Raji (cell line): ENCODE measurements around the gene MTRR.

Source experiments
- POLR2A ChIP-seq: IDR thresholded peaks from 2 replicates; pipeline ENCODE4 v1.6.1; 2011; ENCODE audit warnings: low read depth, low read length, control low read depth; ENCODE audit not compliant: insufficient read depth

MTRR gene

DNA sequence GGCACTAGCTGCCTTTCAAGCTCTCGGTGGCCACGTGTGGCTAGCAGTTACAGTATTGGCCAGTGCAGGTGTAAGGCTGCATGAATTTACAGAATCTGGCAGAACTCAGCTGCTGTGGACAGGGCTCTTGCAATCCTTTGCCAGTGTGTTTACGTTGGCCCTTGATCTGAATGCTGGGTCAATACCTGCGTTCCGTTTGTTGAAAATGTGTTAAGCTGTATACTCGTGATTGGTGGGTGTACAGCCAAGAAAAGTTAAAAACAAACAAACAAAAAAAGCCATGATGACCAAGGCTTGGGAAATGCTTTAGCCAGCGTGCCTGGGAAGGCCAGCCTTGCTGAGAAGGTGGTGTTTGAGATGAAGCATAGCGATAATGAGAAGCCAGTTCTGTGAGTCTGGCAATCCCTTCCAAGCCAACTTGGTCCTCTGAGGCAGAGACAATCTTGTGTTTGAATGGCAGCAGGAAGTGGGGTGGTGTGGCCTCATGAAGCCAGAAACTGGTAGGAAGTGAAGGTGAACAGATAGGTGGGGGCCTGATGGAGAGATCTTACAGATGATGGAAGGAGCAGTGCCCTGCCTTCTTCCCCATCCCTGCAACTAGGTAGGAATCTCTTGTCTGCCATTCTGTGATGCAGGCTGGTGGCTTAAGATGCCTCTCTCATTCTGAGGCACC lies 17.2 kb upstream of the MTRR start:
- TF ChIP-seq POLR2A = no peak

DNA sequence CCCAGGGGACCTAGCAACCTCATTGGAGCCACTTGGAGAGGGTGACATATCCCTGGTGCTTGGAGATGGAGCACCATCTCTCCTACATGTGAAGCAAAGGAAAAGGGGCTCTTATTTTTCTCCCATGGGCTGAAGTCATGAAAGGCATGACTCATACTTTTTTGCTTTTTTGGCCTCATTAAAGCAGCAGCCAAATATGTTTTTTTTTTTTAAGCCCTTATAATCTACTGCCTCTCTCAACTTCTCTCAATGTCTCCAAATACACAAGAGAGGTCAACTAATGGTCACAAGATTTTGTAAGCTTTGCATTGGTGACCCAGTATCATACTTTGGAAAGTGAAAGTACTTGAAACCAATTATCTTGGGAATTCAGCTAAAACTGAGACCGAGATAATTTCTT lies 16.4 kb upstream of the MTRR start:
- no peak for TF ChIP-seq POLR2A

DNA sequence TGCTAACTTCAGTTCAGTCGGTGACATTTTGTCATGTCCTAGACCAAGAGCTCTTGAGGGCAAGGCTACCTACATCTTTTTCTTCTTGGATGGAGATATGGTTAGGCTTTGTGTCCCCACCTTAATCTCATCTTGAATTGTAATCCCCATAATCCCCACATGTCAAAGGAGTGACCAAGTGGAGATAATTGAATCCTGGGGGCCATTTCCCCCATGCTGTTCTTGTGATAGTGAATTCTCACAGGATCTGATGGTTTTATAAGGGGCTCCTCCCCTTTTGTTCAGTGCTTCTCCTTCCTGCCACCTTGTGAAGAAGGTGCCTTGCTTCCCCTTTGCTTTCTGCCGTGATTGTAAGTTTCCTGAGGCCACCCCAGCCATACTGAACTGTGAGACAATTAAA lies 16.0 kb upstream of the MTRR start:
- no peak for TF ChIP-seq POLR2A

DNA sequence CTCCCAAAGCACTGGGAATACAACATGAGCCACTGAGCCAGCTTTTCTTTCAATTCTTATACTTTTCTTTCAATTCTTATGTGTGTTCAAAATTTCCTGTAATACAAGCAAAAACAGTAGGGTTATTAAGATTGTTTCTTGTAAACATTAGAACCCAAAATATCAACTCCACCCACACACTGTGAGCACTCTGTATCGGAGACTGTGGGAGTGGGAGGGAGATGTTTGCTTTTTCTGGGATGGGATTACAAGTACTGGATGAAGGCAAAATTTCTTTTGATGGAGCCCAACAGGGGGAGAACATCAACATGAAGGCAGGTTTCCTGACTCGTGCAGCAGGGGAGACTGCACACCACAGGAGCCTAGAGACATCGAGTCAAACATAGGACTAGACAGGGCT lies 13.3 kb upstream of the MTRR start:
- no peak for TF ChIP-seq POLR2A

DNA sequence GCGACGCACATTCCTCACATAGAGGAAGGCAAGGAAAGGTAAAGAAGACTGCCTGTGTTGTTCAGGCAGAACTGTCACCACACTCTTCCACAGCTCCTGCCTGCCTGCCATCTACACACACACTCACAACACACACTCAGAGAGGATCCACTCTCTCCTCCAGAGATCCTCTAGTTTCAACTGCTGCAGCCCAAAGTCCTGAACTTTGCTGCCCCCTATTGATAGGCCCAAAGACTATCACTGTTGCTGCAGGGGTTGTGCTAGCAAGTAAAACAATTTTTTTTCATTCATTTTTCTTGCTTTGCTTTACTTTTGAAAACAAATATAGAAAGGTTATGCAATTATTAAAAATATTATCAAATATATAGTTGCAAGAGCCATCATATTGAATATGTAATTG lies 12.1 kb upstream of the MTRR start:
- TF ChIP-seq POLR2A = no peak

DNA sequence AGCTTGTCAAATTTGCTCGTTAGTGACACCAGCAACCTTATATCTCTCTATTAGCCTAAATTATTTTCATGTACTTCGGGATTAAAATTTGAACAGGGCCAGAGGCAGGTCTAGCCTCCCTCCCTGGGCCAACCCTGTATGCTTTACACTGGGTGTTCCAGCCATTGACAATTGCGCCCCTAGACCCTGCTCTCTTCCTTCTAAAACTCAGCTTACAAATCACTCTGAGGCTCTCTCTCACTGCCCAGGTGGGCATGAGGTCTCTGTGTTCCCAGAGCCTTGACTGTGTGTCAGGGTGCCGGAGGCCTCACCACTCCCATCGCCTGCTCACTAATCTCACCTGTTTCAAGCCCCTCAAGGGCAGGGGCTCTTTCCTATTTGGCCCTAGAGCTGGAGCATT lies 11.6 kb upstream of the MTRR start:
- no peak for TF ChIP-seq POLR2A

DNA sequence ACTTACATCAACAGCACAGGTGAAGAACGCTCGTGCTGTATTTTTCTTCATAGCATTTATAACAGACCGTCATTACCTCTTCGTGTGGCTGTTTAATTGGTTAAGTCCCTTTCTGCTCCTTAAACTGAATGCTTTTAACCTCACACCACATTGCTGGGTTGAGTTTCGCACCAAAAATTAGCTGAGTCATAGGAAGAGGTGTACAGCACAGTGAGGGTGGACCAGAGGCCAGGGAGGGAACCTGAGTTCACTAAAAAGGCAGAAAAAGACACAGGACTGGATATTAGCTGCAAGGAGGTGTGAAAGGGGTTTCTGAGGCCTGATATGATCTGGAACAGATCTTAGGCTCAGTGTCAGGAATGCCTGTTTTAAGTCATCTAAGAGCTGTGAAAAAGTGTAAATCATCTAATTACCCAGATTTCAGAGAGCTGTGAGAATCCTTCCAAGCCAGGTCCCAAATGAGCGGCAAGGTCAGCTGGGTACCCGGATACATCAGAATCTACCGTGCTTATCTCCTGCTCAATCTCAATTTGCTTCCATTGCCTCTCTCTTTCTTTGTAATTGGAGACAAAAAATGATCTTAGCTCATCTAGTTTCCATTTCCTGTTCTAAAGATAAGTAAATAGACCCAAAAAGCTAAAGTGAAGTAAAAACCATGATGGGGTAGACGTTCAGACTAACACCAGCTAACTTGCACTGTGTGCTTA lies 10.9 kb upstream of the MTRR start:
- TF ChIP-seq POLR2A = no peak

DNA sequence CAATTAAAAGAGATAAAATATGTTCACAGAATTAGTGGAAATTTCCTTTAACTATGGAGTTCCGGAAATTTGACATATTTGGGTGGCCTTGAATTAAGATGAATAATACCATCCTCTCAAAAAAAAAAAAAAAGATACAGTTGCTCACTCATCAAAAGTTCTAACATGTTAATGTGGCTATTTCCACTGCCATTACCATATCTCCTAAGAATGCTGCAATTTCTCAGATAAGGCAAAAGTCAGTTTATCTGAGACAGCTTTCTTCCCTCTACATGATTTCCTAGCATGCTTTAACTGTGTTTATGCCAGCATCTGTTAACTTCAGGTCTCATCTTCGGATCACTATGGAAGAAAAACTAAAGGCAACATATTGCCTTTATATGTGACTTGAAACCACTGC lies 2.8 kb upstream of the MTRR start:
- TF ChIP-seq POLR2A = no peak

DNA sequence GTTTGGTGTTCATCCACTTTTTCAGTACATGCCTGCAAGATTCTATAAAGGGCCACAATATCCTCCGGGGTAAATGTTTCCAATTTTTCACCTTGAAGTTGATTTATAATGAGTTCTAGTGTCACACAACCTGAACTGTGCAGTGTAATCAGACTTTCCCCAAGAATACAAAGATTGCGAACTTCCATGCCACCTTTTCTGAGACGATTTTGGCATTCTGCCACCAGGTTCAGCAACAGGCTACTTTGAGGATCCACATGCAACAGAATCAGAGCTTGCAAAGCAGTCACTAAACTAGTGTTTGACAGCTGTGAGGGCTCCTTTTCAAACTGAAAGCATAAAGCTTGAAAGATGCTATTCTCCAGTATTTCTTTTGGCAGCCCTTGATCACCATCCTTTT lies 1.7 kb upstream of the MTRR start:
- TF ChIP-seq POLR2A = no peak

DNA sequence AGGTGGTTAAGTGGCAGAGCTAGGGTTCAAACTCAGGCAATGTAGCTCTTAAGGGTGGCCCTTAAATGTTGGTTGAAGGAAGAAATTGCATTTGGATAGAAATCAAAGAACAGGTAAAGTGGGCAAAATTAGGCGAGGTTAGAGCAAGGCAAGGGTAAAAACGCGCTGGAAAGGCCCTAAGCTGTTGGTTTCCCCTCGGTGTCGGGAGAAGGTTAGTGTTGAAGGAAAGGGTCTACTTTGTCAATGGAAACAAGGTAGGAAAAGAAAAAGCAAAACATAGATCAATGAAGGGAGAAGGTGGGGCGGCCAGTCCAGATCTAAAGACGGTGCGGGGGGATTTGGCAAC lies 548 bp upstream of the MTRR start:
- TF ChIP-seq POLR2A = no peak

DNA sequence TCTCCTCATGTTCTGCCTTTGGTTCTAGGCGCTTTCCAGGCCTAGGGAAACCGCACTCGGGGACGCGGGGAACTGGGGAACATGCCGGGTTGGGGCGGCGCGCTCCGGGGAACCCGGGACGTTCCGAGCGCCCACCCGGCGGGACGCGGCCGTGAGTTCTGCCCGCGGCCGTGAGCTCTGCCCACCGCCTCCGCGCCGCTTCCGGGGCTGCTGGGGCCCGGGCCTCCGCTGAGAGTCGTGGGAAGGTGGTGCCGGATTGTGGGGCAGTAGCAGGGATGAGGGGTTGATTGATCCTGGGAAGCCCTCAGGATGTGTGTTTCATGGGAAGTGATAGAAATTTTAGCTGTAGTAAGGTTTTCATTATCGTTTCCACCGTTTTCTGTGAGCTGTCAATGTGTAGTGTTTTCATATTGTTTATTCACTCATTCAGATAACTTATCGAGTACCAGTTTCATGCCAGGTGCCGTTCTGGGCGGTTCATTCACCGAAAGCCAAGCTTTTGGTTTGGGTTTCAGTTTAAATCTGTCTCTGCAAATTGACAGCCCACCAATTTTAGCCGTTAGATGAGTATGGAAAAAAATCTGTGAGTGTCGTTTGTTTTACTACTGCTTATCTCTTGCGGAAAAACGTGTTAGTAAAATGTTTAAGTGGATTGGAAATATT lies 657 bp downstream of the MTRR start:
- TF ChIP-seq POLR2A = no peak

DNA sequence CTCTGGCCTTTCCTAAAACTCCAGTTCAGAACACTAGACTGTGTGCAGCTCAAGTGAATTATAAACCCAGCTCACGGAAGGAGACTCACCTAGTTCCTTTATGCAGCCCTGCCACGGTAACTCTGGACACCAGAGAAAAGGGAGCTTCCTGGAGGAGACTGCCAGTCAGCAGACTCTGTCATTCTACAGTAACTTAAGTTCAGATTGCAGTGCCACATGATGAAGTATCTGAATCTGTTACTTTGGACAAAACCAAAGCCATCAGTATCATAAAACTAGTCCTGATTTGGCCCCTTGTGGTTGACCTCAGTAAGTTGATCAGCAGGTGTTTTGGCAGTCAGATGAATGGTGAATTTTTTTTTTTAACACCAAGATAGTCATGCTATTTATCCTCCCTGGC lies 2.7 kb downstream of the MTRR start:
- TF ChIP-seq POLR2A = no peak

DNA sequence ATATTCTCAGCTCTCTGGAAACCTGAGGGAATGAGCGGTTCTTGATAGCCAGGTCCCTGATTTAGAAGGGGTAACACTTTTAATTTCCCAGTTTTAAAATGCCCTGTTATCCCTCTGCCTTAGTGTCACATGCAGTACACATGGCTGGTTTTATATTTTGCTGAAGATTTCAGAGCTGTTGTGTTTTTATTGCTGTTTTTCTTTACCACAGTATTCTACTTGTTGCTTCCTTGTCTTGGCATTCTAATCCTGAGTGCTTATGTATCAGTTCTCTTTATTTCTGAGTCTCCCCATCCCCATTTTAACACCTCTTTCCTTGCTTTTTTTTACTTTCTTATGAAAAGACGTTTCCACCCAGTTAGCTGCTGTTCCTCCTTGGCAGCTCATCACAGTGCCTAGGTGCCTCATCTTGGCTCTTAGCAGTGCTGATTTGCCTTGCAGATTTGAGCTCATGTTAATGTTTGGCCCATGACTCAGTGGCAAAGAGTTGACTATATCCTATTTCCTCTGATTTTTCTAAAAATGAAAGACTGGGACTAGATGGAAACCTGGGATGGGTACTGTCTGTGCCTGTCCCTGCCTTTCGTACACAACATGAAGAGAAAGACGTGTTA lies 3.7 kb downstream of the MTRR start:
- TF ChIP-seq POLR2A = no peak

DNA sequence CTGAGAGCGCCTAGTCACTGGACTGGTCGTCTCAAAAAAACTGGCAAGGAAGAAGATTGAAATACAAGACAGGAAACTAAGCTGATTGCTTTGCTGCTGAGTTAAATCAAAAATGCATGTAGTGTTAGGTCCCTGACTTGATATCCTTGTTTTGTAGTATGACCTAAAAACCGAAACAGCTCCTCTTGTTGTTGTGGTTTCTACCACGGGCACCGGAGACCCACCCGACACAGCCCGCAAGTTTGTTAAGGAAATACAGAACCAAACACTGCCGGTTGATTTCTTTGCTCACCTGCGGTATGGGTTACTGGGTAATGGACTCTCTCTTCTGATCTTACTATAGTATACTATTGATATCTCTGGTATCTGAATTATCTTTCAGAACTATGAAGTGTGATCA lies 4.3 kb downstream of the MTRR start:
- TF ChIP-seq POLR2A = no peak

DNA sequence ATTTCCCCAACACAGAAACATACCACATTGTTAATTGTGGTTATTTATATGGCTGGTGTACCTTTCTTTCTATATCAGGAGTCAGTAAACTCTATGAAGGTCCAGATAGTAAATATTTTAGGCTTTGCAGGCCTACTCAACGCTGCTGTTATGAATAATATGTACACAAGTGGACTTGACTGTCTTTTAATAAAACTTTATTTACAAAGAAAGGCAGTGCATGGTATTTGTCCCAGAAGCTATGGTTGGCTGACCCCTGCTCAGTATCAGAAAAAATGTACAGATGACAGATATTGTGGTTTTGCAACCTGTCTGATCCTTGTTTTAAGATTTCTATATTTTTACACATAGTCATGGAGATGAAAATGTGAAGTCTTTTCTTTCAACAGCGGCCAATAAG lies 5.7 kb downstream of the MTRR start:
- no peak for TF ChIP-seq POLR2A

DNA sequence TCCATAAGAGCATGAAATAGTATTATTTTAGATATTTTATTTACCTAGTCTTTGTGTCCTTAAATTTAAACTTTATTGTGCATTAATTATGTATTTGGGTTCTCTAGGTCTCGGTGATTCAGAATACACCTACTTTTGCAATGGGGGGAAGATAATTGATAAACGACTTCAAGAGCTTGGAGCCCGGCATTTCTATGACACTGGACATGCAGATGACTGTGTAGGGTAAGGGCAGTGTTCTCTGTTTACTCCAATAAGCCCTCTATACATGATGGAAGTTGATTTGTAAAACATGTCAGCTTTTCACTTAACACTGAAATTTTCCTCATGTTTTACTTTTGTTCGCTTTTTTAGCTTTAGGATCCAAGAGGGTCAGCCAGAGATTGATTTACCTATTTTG lies 6.2 kb downstream of the MTRR start:
- no peak for TF ChIP-seq POLR2A

DNA sequence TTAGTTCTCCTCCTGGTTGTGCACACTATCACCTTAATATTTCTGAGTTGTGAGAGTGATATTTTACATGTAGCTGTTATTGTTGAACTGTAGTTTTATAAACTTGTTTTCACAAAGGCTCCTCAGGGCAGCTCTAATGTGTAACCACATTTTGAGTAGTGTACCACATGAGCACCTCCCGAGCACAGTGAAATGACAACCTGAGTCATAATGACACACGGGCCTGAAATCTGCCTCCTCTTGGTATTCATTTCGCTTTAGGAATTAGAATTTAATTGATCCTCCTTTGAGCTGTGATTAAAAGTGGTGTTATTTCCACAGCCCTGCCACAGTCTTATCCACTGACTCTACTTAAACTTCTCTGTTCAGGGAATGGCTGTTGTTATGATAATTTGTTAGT lies 7.9 kb downstream of the MTRR start:
- no peak for TF ChIP-seq POLR2A

DNA sequence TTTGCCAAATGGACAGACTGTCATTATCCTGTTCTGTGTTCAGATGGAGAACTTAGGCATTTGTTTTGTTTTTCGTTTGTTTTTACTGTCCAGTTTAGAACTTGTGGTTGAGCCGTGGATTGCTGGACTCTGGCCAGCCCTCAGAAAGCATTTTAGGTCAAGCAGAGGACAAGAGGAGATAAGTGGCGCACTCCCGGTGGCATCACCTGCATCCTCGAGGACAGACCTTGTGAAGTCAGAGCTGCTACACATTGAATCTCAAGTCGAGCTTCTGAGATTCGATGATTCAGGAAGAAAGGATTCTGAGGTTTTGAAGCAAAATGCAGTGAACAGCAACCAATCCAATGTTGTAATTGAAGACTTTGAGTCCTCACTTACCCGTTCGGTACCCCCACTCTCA lies 8.9 kb downstream of the MTRR start:
- no peak for TF ChIP-seq POLR2A
